HepG2 (cell line): ENCODE measurements around the gene ZNF276. TPM values are rescaled to one million over a fixed set of nuclear protein-coding genes. Genes with fewer than 3 reads are reported as not detected.
A peak's percentile ranks its signal among the peaks of the same experiment; 100 is the strongest.

Experiments
- ASH2L ChIP-seq: fragments of 300-600, 200-600 bp; sonication (generic); IDR thresholded peaks from 2 replicates; pipeline ENCODE4 v1.7.0; 2017; ENCODE audit warnings: low read depth, mild to moderate bottlenecking, moderate library complexity, mixed read lengths, low read length; ENCODE audit not compliant: insufficient read length
- DR1 ChIP-seq: sonication (generic); formaldehyde crosslinking; IDR thresholded peaks from 2 replicates; pipeline ENCODE4 v1.8.0; 2021; ENCODE audit warnings: mild to moderate bottlenecking, missing genetic modification reagents, inconsistent platforms
- ERF ChIP-seq: IDR thresholded peaks from 2 replicates; pipeline ENCODE4 v1.6.1; 2018; ENCODE audit warnings: missing biosample characterization, missing genetic modification reagents
- HOXA5 ChIP-seq: sonication (generic); formaldehyde crosslinking; IDR thresholded peaks from 2 replicates; pipeline ENCODE4 v1.4.0; 2020; ENCODE audit warnings: missing genetic modification reagents
- NBN ChIP-seq: fragments of 450-650 bp; conservative IDR thresholded peaks from 2 replicates; pipeline ENCODE4 v1.6.1; 2017
- NFYB ChIP-seq: sonication (generic); formaldehyde crosslinking; IDR thresholded peaks from 2 replicates; pipeline ENCODE4 v1.4.0; 2020; ENCODE audit warnings: missing genetic modification reagents
- RBM39 ChIP-seq: fragments of 200-400 bp; formaldehyde crosslinking; IDR thresholded peaks from one replicate; pipeline ENCODE4 v1.6.1; 2018; ENCODE audit warnings: antibody characterized with exemption, mild to moderate bottlenecking, low read depth, low read length; ENCODE audit not compliant: poor library complexity, severe bottlenecking
- TGIF2 ChIP-seq: IDR thresholded peaks from 2 replicates; pipeline ENCODE4 v1.6.1; 2016; ENCODE audit warnings: control low read depth, missing compliant biosample characterization
- ZC3H13 ChIP-seq: sonication (generic); formaldehyde crosslinking; IDR thresholded peaks from 2 replicates; pipeline ENCODE4 v1.8.1; 2023; ENCODE audit warnings: mild to moderate bottlenecking, missing genetic modification reagents, moderate library complexity
- ZNF3 ChIP-seq: IDR thresholded peaks from 2 replicates; pipeline ENCODE4 v1.7.0; 2017; ENCODE audit warnings: inconsistent platforms
- ZNF337 ChIP-seq: sonication (generic); formaldehyde crosslinking; IDR thresholded peaks from 2 replicates; pipeline ENCODE4 v1.5.1; 2020; ENCODE audit warnings: missing genetic modification reagents, low read depth, mild to moderate bottlenecking, borderline replicate concordance
- ZNF383 ChIP-seq: sonication (generic); formaldehyde crosslinking; IDR thresholded peaks from 2 replicates; pipeline ENCODE4 v1.4.0; 2020; ENCODE audit warnings: missing genetic modification reagents, mild to moderate bottlenecking, borderline replicate concordance
- ZNF564 ChIP-seq: sonication (generic); formaldehyde crosslinking; IDR thresholded peaks from 2 replicates; pipeline ENCODE4 v1.8.1; 2023; ENCODE audit warnings: mild to moderate bottlenecking, missing genetic modification reagents
- ZNF570 ChIP-seq: sonication (generic); formaldehyde crosslinking; IDR thresholded peaks from 2 replicates; pipeline ENCODE4 v1.4.0; 2020; ENCODE audit warnings: mild to moderate bottlenecking, missing genetic modification reagents, borderline replicate concordance
- ZNF775 ChIP-seq: sonication (generic); formaldehyde crosslinking; IDR thresholded peaks from 2 replicates; pipeline ENCODE4 v1.4.0; 2020; ENCODE audit warnings: missing genetic modification reagents, mild to moderate bottlenecking, moderate library complexity, borderline replicate concordance
- polyA plus RNA-seq, 8 experiments: library from polyadenylated mRNA; depleted of rRNA in 3 of 8; stranded (reverse) in 7 of 8; unstranded in 1 of 8; fragments of >200 nt; fragmentation: Illumina TruSeq in 4 of 8; extraction: Trizol in 4 of 8; gene quantifications; 2 replicates each; pipeline versions ENCODE4 v1.2.1 to v1.2.3, GENCODE V29; 2011 to 2016; ENCODE audit warnings: low read depth in 4 of 8, missing spikeins in 1 of 8, mixed read lengths in 1 of 8; ENCODE audit not compliant: insufficient read depth in 1 of 8
- total RNA-seq, 5 experiments: library from RNA; depleted of rRNA; stranded (reverse); fragments of >200 nt; fragmentation: Illumina TruSeq; extraction: Trizol; gene quantifications; 2 replicates each; pipeline ENCODE4 v1.2.3, GENCODE V29; 2016; ENCODE audit warnings: low read depth in 1 of 5
- TF ChIP-seq, protein P1 (sequence below): sonication (generic); formaldehyde crosslinking; IDR thresholded peaks from 2 replicates; pipeline ENCODE4 v1.9.0; 2021; ENCODE audit warnings: missing genetic modification reagents, mild to moderate bottlenecking, borderline replicate concordance
- TF ChIP-seq, protein P2 (sequence below): sonication (generic); formaldehyde crosslinking; IDR thresholded peaks from 2 replicates; pipeline ENCODE4 v1.8.0; 2022; ENCODE audit warnings: mild to moderate bottlenecking, missing genetic modification reagents, moderate library complexity
- TF ChIP-seq, protein P3 (sequence below): sonication (generic); formaldehyde crosslinking; IDR thresholded peaks from 2 replicates; pipeline ENCODE4 v1.5.0; 2020; ENCODE audit warnings: mild to moderate bottlenecking, missing genetic modification reagents, borderline replicate concordance
- TF ChIP-seq, protein P4 (sequence below): sonication (generic); formaldehyde crosslinking; IDR thresholded peaks from 2 replicates; pipeline ENCODE4 v1.4.0; 2020; ENCODE audit warnings: missing genetic modification reagents, borderline replicate concordance
- TF ChIP-seq, protein P5 (sequence below): sonication (generic); formaldehyde crosslinking; IDR thresholded peaks from 2 replicates; pipeline ENCODE4 v1.9.0; 2022; ENCODE audit warnings: low read depth, missing genetic modification reagents

The ZNF276 gene
- total and polyA plus RNA-seq, 2 of the 13 experiments (the other 11 are each of a cell fraction or from before 2014, with no cell fraction given), result 17.7 to 18.0 TPM

DNA sequence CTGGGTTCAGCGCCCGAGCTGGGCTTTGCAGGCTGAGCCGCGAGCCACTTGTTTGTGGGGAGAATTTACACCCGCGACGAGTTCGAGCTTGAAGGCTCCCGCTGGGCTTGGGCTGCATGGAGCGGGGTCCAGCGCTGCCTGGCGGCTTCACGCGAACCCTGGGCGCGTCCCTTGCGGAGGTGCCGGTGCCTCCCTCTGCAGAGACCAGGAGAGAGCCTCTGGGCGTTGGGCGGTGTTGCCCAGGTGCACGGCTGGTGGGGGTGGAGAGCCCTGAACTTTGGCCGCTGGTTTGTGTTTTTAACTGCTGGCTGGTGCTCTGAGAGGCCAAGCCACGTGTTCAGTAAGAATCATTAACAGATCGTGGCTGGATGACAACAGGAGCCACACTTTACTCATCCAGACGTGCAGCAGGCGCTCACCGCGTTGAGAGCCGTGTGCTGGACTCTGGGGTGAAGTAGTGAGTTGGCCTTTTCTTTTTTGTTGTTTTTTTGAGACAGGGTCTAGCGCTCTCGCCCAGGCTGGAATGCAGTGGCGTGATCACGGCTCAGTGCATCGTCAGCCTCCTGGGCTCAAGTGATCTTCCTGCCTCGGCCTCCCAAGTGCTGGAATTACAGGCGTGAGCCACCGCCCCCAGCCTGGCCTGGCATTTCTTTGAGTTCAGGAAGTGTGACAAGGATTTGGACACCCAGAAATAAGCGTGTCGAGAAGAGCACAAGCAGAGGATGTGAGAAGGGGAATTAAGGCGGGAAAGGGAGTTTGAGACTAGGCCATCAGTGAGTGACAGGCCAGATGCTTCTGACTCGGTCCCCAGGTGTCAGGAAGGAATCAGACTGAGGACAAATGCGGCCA lies 34.0 kb upstream of the ZNF276 start (continued):
- TF ChIP-seq, protein P1, sequence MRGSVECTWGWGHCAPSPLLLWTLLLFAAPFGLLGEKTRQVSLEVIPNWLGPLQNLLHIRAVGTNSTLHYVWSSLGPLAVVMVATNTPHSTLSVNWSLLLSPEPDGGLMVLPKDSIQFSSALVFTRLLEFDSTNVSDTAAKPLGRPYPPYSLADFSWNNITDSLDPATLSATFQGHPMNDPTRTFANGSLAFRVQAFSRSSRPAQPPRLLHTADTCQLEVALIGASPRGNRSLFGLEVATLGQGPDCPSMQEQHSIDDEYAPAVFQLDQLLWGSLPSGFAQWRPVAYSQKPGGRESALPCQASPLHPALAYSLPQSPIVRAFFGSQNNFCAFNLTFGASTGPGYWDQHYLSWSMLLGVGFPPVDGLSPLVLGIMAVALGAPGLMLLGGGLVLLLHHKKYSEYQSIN (CRISPR knock-in tag), result no peak
- TF ChIP-seq NBN (no peak), ZNF337 (peak; percentile 99), ZNF570 (CRISPR knock-in tag) (peak; percentile 91; the same call in 1 of the 2 replicates), DR1 (CRISPR knock-in tag) (peak; percentile 96), RBM39 (peak; percentile 18), ZNF383 (CRISPR knock-in tag) (no peak), ZNF775 (CRISPR knock-in tag) (peak; percentile 94), ERF (CRISPR knock-in tag) (peak; percentile 99), HOXA5 (peak; percentile 99), ASH2L (peak; percentile 94), ZNF564 (peak; percentile 96), NFYB (CRISPR knock-in tag) (no peak; the same call in 1 of the 2 replicates), ZC3H13 (peak; percentile 97; the same call in 1 of the 2 replicates), TGIF2 (CRISPR knock-in tag) (peak; percentile 93), ZNF3 (CRISPR knock-in tag) (no peak)
- TF ChIP-seq, protein P2, sequence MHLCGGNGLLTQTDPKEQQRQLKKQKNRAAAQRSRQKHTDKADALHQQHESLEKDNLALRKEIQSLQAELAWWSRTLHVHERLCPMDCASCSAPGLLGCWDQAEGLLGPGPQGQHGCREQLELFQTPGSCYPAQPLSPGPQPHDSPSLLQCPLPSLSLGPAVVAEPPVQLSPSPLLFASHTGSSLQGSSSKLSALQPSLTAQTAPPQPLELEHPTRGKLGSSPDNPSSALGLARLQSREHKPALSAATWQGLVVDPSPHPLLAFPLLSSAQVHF (CRISPR knock-in tag), result peak; percentile 91
- TF ChIP-seq, protein P3, sequence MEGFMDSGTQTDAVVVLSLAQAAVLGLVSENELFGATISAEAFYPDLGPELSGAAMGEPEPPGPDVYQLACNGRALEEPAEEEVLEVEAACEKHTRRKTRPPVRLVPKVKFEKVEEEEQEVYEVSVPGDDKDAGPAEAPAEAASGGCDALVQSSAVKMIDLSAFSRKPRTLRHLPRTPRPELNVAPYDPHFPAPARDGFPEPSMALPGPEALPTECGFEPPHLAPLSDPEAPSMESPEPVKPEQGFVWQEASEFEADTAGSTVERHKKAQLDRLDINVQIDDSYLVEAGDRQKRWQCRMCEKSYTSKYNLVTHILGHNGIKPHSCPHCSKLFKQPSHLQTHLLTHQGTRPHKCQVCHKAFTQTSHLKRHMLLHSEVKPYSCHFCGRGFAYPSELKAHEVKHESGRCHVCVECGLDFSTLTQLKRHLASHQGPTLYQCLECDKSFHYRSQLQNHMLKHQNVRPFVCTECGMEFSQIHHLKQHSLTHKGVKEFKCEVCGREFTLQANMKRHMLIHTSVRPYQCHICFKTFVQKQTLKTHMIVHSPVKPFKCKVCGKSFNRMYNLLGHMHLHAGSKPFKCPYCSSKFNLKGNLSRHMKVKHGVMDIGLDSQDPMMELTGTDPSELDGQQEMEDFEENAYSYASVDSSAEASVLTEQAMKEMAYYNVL, result peak; percentile 78; the same call in 1 of the 2 replicates
- TF ChIP-seq, protein P4, sequence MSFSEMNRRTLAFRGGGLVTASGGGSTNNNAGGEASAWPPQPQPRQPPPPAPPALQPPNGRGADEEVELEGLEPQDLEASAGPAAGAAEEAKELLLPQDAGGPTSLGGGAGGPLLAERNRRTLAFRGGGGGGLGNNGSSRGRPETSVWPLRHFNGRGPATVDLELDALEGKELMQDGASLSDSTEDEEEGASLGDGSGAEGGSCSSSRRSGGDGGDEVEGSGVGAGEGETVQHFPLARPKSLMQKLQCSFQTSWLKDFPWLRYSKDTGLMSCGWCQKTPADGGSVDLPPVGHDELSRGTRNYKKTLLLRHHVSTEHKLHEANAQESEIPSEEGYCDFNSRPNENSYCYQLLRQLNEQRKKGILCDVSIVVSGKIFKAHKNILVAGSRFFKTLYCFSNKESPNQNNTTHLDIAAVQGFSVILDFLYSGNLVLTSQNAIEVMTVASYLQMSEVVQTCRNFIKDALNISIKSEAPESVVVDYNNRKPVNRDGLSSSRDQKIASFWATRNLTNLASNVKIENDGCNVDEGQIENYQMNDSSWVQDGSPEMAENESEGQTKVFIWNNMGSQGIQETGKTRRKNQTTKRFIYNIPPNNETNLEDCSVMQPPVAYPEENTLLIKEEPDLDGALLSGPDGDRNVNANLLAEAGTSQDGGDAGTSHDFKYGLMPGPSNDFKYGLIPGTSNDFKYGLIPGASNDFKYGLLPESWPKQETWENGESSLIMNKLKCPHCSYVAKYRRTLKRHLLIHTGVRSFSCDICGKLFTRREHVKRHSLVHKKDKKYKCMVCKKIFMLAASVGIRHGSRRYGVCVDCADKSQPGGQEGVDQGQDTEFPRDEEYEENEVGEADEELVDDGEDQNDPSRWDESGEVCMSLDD (CRISPR knock-in tag), result peak; percentile 85
- TF ChIP-seq, protein P5, sequence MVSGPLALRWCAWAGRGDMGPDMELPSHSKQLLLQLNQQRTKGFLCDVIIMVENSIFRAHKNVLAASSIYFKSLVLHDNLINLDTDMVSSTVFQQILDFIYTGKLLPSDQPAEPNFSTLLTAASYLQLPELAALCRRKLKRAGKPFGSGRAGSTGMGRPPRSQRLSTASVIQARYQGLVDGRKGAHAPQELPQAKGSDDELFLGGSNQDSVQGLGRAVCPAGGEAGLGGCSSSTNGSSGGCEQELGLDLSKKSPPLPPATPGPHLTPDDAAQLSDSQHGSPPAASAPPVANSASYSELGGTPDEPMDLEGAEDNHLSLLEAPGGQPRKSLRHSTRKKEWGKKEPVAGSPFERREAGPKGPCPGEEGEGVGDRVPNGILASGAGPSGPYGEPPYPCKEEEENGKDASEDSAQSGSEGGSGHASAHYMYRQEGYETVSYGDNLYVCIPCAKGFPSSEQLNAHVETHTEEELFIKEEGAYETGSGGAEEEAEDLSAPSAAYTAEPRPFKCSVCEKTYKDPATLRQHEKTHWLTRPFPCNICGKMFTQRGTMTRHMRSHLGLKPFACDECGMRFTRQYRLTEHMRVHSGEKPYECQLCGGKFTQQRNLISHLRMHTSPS (CRISPR knock-in tag), result peak; percentile 95
